K562 (cell line): ENCODE results near the gene PSMC4. TPM values are rescaled to one million over a fixed set of nuclear protein-coding genes. Genes with fewer than 3 reads are reported as not detected.

ENCODE experiments used
- ATAC-seq: fragments of 200-7000 bp; cut with Tn5 transposase; 3 replicates; pipeline ENCODE4 v1.9.1; 2020; ENCODE audit warnings: moderate library complexity
- BruUV-seq: library from RNA; stranded (reverse); fragments of 400-500 nt; replicated peaks from 2 replicates; lab custom pipeline; 2021; lab: Mats Ljungman, UMichigan
- CTCF ChIA-PET: fragments of 300-600 bp; formaldehyde crosslinking; extraction: SDS; loops from one replicate; lab custom pipeline; 2021; ENCODE audit warnings: low intra/inter-chr PET ratio; lab: Yijun Ruan, JAX
- POLR2A ChIA-PET: fragments of 300-600, 350-650 bp; sonication (Branson Sonifier 250); formaldehyde crosslinking; extraction: SDS; loops from one replicate; lab custom pipeline; 2021; ENCODE audit warnings: antibody characterized with exemption, inconsistent platforms; lab: Yijun Ruan, JAX
- DNase-seq, 4 experiments: peaks; one replicate each; pipeline versions ENCODE4 v3.0.0 to v3.0.0-alpha.2; 2011 to 2018; ENCODE audit warnings: low spot score in 3 of 4, mixed read lengths in 3 of 4; ENCODE audit errors: extremely low read depth in 1 of 4
- FAIRE-seq: peaks from 2 replicates; lab custom pipeline; 2011; peaks lifted over from hg19 to GRCh38; lab: Jason Lieb, UNC
- H2AFZ ChIP-seq: 2 replicates; pipeline ENCODE4 v1.6.0; 2011; ENCODE audit warnings: low read depth, low read length, control low read depth, inconsistent platforms
- H3K27ac ChIP-seq: fragments of 200-600 bp; 3 replicates; pipeline ENCODE4 v1.8.0; 2011; ENCODE audit warnings: low read depth, mild to moderate bottlenecking, control low read depth, inconsistent platforms, low read length, moderate library complexity, mixed read lengths; ENCODE audit errors: extremely low read depth
- H3K27me3 ChIP-seq, 2 experiments: fragments of 300-600 bp in 1 of 2; 2 replicates in 1 of 2; 3 replicates in 1 of 2; pipeline versions ENCODE4 v1.6.0 to v1.8.0; 2011; ENCODE audit warnings: inconsistent platforms in 2 of 2, low read length in 2 of 2, mild to moderate bottlenecking in 1 of 2, mixed read lengths in 1 of 2, moderate library complexity in 1 of 2; ENCODE audit not compliant: control insufficient read depth in 2 of 2, insufficient read depth in 2 of 2
- H3K36me3 ChIP-seq: fragments of 300-600 bp; 3 replicates; pipeline ENCODE4 v1.8.0; 2011; ENCODE audit warnings: mild to moderate bottlenecking, low read length, inconsistent platforms; ENCODE audit not compliant: control insufficient read depth, insufficient read depth
- H3K4me1 ChIP-seq, 2 experiments: fragments of 200-600 bp in 1 of 2; replicated peaks in 1 of 2; 2 replicates in 1 of 2; 3 replicates in 1 of 2; pipeline versions ENCODE4 v1.5.1 to v1.8.0; 2011; ENCODE audit warnings: inconsistent platforms in 2 of 2, low read length in 2 of 2, mild to moderate bottlenecking in 1 of 2, mixed read lengths in 1 of 2, moderate library complexity in 1 of 2; ENCODE audit not compliant: control insufficient read depth in 2 of 2, insufficient read depth in 2 of 2
- H3K4me2 ChIP-seq: 2 replicates; pipeline ENCODE4 v1.6.1; 2011; ENCODE audit warnings: low read length, control low read depth, inconsistent platforms, mixed read lengths; ENCODE audit not compliant: insufficient read depth
- H3K4me3 ChIP-seq: fragments of 200-600 bp; sonication (generic), shearing (Covaris generic); 2 replicates; pipeline ENCODE4 v1.5.1; 2016; ENCODE audit warnings: control low read depth, inconsistent platforms
- H3K79me2 ChIP-seq: fragments of 200-600 bp; 3 replicates; pipeline ENCODE4 v1.8.0; 2011; ENCODE audit warnings: low read length, inconsistent platforms; ENCODE audit not compliant: control insufficient read depth, insufficient read depth
- H3K9ac ChIP-seq, 2 experiments: 2 replicates each; pipeline versions ENCODE4 v1.6.0 to v1.6.1; 2011; ENCODE audit warnings: low read depth in 2 of 2, low read length in 2 of 2, control low read depth in 1 of 2, inconsistent platforms in 1 of 2, mild to moderate bottlenecking in 1 of 2, mixed read lengths in 1 of 2; ENCODE audit not compliant: insufficient read depth in 1 of 2
- H3K9me1 ChIP-seq: one replicate; pipeline ENCODE4 v1.6.0; 2011; ENCODE audit warnings: inconsistent platforms, mild to moderate bottlenecking, low read length, moderate library complexity; ENCODE audit not compliant: control insufficient read depth, insufficient read depth
- H3K9me3 ChIP-seq: replicated peaks from 2 replicates; pipeline ENCODE4 v1.5.1; 2011; ENCODE audit warnings: low read depth, low read length, inconsistent platforms; ENCODE audit not compliant: control insufficient read depth, insufficient read depth
- H4K20me1 ChIP-seq: replicated peaks from 2 replicates; pipeline ENCODE4 v1.6.1; 2011; ENCODE audit warnings: low read length, inconsistent platforms, mixed read lengths; ENCODE audit not compliant: control insufficient read depth, insufficient read depth
- DDX20 ChIP-seq: fragments of 450-650 bp; IDR thresholded peaks from 2 replicates; pipeline ENCODE4 v1.6.1; 2016; ENCODE audit warnings: missing genetic modification characterization, low read depth, mild to moderate bottlenecking, missing compliant biosample characterization, moderate library complexity
- HNRNPK ChIP-seq: fragments of 200-400 bp; formaldehyde crosslinking; IDR thresholded peaks from one replicate; pipeline ENCODE4 v1.6.1; 2018; ENCODE audit warnings: mild to moderate bottlenecking, low read depth, low read length; ENCODE audit not compliant: poor library complexity, severe bottlenecking
- KDM2B ChIP-seq: fragments of 250-450 bp; sonication (Bioruptor Pico); IDR thresholded peaks from 2 replicates; pipeline ENCODE4 v1.8.0; 2021; ENCODE audit warnings: mild to moderate bottlenecking, moderate library complexity
- RHOXF2B ChIP-seq: fragments of 250-450 bp; sonication (Bioruptor Pico); conservative IDR thresholded peaks from 2 replicates; pipeline ENCODE4 v1.5.1; 2021
- SIN3A ChIP-seq, 2 experiments: fragments of 150-350 bp in 1 of 2; IDR thresholded peaks; 2 replicates each; pipeline ENCODE4 v1.6.1; 2011 to 2016; ENCODE audit warnings: borderline replicate concordance in 2 of 2, low read depth in 2 of 2, low read length in 2 of 2, mild to moderate bottlenecking in 2 of 2, moderate library complexity in 2 of 2; ENCODE audit not compliant: control insufficient read depth in 1 of 2
- SMARCB1 ChIP-seq: IDR thresholded peaks from 2 replicates; pipeline ENCODE4 v1.6.1; 2011; ENCODE audit warnings: improper control_type of control experiment, low read depth; ENCODE audit not compliant: insufficient read length
- TCF7 ChIP-seq: sonication (generic); IDR thresholded peaks from 2 replicates; pipeline ENCODE4 v1.6.1; 2016; ENCODE audit warnings: antibody characterized with exemption, borderline replicate concordance
- TGIF2 ChIP-seq: sonication (generic); formaldehyde crosslinking; IDR thresholded peaks from 2 replicates; pipeline ENCODE4 v1.8.1; 2022; ENCODE audit warnings: mild to moderate bottlenecking, missing genetic modification reagents, moderate library complexity
- THAP7 ChIP-seq: fragments of 250-450 bp; sonication (Bioruptor Pico); IDR thresholded peaks from 2 replicates; pipeline ENCODE4 v1.5.0; 2021
- TOE1 ChIP-seq, 2 experiments: fragments of 450-650 bp in 1 of 2; sonication (generic) in 1 of 2; formaldehyde crosslinking in 1 of 2; IDR thresholded peaks; 2 replicates each; pipeline versions ENCODE4 v1.7.1 to v1.8.0; 2016 to 2022; ENCODE audit warnings: borderline replicate concordance in 2 of 2, mild to moderate bottlenecking in 2 of 2, antibody characterized with exemption in 1 of 2, inconsistent platforms in 1 of 2, low read depth in 1 of 2, missing genetic modification reagents in 1 of 2, moderate library complexity in 1 of 2
- YBX1 ChIP-seq: fragments of 450-650 bp; IDR thresholded peaks from 2 replicates; pipeline ENCODE4 v1.7.1; 2016; ENCODE audit warnings: mild to moderate bottlenecking
- ZBTB40 ChIP-seq, 2 experiments: fragments of 450-650 bp in 1 of 2; sonication (generic) in 1 of 2; formaldehyde crosslinking in 1 of 2; IDR thresholded peaks; 2 replicates each; pipeline versions ENCODE4 v1.7.1 to v1.9.0; 2016 to 2022; ENCODE audit warnings: inconsistent platforms in 1 of 2, mild to moderate bottlenecking in 1 of 2, missing genetic modification reagents in 1 of 2
- ZNF384 ChIP-seq: IDR thresholded peaks from 2 replicates; pipeline ENCODE4 v1.6.1; 2012; ENCODE audit warnings: low read depth, low read length, improper control_type of control experiment
- WGBS: fragments of 100-300 bp; shearing (Covaris generic); methylation state at CpG from one replicate; pipeline ENCODE4 v1.1.6; 2016; ENCODE audit warnings: low coverage, mixed read lengths; ENCODE audit not compliant: insufficient coverage; ENCODE audit errors: missing lambda C conversion rate; 5-methylcytosine and 5-hydroxymethylcytosine counted together
- in situ Hi-C: fragments of 300-500 bp; cut with MboI; formaldehyde crosslinking; loops from 4 replicates; pipeline ENCODE4 v1.15.0; 2018; ENCODE audit warnings: inconsistent platforms, mixed read lengths
- intact Hi-C: fragments of 100-400 bp; cut with micrococcal nuclease; formaldehyde crosslinking; loops from 2 replicates; pipeline ENCODE4 v1.14.2; 2022
- polyA plus RNA-seq, 8 experiments: library from polyadenylated mRNA; depleted of rRNA in 4 of 8; stranded (reverse) in 5 of 8; unstranded in 3 of 8; fragments of >200 nt; fragmentation: Nextera tagmentation in 2 of 8; fragmentation: Illumina TruSeq in 1 of 8; extraction: Ambion mirVana in 2 of 8; extraction: Trizol in 1 of 8; gene quantifications; 2 replicates each; pipeline versions ENCODE4 v1.2.1 to v1.2.3, GENCODE V29; 2011 to 2014; ENCODE audit warnings: inconsistent platforms in 1 of 8, missing spikeins in 1 of 8
- total RNA-seq, 7 experiments: library from RNA; depleted of rRNA in 6 of 7; stranded (reverse); fragments of >200 nt in 6 of 7; fragmentation: Illumina TruSeq in 2 of 7; extraction: Trizol in 2 of 7; gene quantifications; 2 replicates each; pipeline versions ENCODE4 v1.2.1 to v1.2.3, GENCODE V29; 2011 to 2021; ENCODE audit warnings: low replicate concordance in 1 of 7

The PSMC4 gene
- total and polyA plus RNA-seq, 9 of the 15 experiments (the other 6 are each of a cell fraction or from before 2014, with no cell fraction given), result 45.9 to 475 (median 142) TPM

GRCh38 chr19:39942366-39942730 is 28.6 kb upstream of the PSMC4 start:
- Histone ChIP-seq H3K27me3 (no peaks in the 10 kb centered on the region), H3K36me3 (no peaks in the 10 kb centered on the region), H3K4me3 (no peak overlapping the region), H4K20me1 (no peaks in the 10 kb centered on the region), H2AFZ (no peak overlapping the region), H3K79me2 (no peaks in the 10 kb centered on the region), H3K9me3 (no peaks in the 10 kb centered on the region; the same call in 1 of the 2 replicates), H3K4me2 (no peak overlapping the region), H3K27ac (no peak overlapping the region), H3K9me1 (no peaks in the 10 kb centered on the region), H3K4me1 (no peaks in the 10 kb centered on the region), H3K9ac (no peak overlapping the region)
- FAIRE-seq (no peak), ATAC-seq (no peak), DNase-seq (no peak)
- ChIA-PET POLR2A (interaction anchor here (0.7 to 0.8 kb wide), 2 partner anchors 18 to 299 kb away, joined by 3 to 4 read pairs; no protein-coding TSS in a partner anchor), CTCF (no interaction called here)
- WGBS, result 3% methylated on average over 4 of the region's 4 CpGs
- intact Hi-C loops, result no loop called here
- in situ Hi-C loops, result no loop called here
- no TSS peak for BruUV-seq
- TF ChIP-seq SMARCB1 (no peak), TCF7 (no peak), ZBTB40 (IDR thresholded peaks at IDR 0.05) (peak; percentile 90), ZBTB40 (CRISPR knock-in tag; IDR thresholded peaks at IDR 0.05) (peak; percentile 51; the same call in 1 of the 2 replicates), ZNF384 (peak; percentile 73), HNRNPK (no peak), KDM2B (CRISPR knock-in tag) (no peak), DDX20 (tag) (no peak), TOE1 (IDR thresholded peaks at IDR 0.05; ENCODE audit: borderline replicate concordance) (no peak), TOE1 (CRISPR knock-in tag; IDR thresholded peaks at IDR 0.05; ENCODE audit: borderline replicate concordance, low read depth) (no peak), THAP7 (CRISPR knock-in tag) (no peak), SIN3A (IDR thresholded peaks at IDR 0.05; ENCODE audit: borderline replicate concordance in 2 of 2, control insufficient read depth in 1 of 2, low read depth in 2 of 2, low read length in 2 of 2) (no peak), YBX1 (no peak), RHOXF2B (CRISPR knock-in tag) (no peak), TGIF2 (CRISPR knock-in tag) (no peak)
